Posterior vena cava (tissue), 2 donors: ENCODE data around the gene GNB1L. TPM values are rescaled to one million over a fixed set of nuclear protein-coding genes. Genes with fewer than 3 reads are reported as not detected.

Experiments used
- DNase-seq: peaks from one replicate; pipeline ENCODE4 v3.0.0-alpha.2; 2020; ENCODE audit warnings: low spot score
- intact Hi-C, 2 donors: fragments of 100-400 bp; cut with DNase I; formaldehyde crosslinking; loops; one replicate each; pipeline versions ENCODE4 v1.14.1 to v1.14.2; 2022 to 2023
- total RNA-seq, 2 donors: library from RNA; stranded (reverse); fragmentation: NEBNext Ultra II Directional; extraction: Animal tissue kit (Norgen Biotek cat#: 25700); gene quantifications; one replicate each; pipeline ENCODE4 v1.2.1, GENCODE V29; 2021
- donor health status: DM: yes; HTN: yes; CAD: no.
- donor health status: DM: yes; HTN: yes; CAD: no.

GNB1L gene
- total RNA-seq, 2 donors from 2014 or later = 3.6 to 3.9 TPM

DNA sequence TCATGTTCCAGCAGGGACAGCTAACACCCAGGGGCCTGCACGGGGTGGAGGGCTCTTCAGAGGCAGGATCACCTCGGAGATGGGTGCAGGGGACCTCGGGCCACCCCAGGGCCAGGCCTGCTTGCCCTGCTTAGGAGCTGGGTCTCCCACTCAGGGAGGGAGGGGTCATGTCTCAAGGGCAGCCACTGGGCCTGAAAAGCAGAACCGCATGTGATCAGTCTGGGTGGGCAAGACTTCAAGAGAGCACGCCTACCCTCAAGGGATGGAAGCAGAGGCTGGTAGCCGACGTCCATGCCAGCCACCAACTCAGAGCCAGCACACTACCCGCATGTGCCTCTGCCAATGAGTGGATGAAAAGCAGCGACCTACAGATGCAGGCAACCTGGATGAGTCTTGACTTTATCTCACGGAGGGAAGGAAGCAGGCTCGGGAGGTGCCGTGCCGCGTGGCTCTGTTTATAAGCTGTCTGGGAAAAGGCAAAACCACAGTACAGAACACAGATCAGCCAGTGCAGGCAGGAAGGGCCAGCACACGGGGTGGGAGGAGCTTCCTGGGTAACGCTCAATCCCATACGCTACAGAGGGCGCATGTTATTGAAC is 78.1 kb downstream of the GNB1L start:
- peak; percentile 72 for DNase-seq
- intact Hi-C loops = no loop called here

DNA sequence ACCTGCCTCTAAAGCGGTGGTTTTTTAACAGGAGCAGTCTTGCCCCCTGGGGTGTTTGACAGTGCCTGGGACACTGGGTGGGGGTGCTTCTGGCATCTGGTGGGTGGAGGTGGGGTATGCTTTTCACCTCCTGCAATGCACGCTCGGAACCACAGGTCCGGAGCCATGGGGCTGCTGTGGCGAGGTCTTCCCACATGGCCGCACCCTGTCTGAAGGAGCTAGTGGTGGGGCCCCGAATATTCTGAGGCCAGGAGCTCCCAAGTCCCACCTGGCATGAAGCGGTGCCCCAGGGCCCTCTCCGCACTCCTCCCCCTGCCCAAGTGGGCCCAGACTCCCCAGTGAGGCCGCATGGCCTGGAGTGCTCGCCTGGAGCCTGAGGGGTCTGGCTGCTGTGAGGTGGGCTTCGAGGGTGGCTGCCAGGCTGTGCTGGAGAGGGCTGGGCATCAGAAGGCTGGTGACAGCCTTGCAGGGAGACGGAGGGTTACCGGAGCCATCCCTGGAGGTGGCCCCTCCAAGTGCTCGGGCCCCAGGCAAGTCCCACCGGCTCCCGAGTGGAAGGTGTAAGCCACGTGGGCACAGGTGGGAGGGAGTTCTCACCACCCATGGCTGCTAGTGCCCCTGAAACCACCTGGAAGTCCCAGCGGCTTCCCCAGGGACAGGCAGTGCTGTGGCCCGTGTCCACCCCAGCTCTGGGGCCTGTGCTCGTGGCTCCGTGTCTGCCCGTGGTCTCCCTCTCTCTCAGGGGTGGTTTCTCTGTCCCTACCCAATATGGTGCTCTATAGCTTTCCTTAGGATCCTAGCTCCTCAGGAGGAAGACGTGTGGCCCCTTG is 79.0 kb downstream of the GNB1L start:
- peak; percentile 43 for DNase-seq
- intact Hi-C loops = no loop called here

DNA sequence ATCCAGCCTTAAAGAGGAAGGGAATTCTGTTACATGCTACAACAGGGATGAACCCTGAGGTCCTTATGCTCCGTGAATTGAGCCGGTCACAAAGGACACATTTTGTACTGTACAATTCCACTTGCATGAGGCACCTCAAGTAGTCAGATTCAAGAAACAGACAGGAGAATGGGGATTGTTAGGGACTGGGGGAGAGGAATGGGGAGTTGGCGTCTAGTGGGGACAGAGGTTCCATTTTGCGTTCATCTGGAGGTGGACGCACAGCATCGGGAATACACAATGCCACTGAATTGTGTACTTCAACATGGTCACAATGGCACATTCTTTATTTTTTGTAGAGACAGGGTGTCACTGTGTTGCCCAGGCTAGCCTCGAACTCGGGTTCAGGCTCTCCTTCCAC is 80.0 kb downstream of the GNB1L start:
- intact Hi-C loops = no loop called here
- DNase-seq = no peak

DNA sequence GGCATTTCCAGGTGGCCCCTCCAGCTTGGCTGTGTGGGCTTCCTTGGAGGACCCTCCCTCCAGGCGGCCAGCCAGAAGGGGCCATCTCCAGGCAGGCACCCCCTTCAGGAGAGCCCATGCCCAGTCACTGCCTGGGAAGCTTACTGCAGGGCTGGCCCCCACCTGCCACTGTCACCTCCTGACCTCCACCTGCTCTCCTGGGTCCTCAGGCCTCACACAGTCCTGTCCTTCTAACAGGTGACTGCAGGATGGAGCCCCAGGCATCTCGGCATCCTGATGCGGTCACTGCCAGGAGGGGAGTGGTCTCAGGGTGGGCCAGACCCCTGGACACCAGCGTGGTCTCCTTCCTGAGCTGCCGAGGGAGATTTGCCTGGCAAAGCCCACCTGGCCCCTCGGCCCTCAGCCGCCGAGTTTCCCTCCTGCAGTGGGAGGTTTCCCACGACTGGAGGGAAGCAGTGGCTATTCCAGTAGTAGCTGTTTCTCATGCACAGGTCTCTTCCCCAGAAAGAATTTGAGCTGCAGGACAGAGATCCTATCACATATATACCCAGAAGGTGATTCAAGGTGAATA is 81.1 kb downstream of the GNB1L start:
- DNase-seq = peak; percentile 52
- intact Hi-C loops = no loop called here

DNA sequence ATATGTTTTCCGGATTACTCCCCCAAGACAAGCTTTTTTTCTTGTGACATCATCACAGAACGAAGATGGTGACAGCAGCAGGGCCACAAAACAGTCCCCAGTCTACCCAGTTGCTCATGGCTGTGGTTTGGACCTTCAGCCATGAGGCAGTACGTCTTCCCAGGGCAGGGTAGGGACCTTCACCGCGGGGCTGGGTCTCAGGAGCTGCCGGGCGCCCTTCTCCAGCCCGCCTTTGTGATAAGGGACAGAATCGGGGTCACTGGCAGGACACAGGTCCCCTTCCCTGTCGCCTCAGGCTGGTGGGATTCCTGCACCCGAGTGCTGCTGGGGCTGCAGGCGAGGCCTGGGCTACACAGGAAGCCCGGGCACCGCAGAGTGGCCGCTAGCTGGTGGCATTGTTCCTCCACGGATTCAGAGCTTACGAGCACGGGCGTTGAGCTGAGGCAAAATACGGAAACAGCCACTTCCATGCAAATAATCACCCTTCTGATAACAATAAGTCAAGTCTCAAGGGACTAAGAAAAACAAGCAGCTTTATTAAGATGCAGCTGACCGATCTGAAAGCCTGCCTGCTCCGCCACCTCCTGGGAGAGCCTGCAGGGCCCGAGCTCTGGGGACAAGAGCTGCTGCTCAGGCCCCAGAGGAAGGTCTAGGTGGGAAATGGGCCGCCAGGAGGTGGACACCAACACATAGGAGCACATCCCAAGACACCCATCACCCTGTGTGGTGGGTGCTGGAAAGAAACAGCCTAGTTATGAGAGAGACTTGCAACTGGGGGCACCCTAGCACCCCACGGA is 81.8 kb downstream of the GNB1L start:
- intact Hi-C loops = no loop called here
- DNase-seq = peak; percentile 82

DNA sequence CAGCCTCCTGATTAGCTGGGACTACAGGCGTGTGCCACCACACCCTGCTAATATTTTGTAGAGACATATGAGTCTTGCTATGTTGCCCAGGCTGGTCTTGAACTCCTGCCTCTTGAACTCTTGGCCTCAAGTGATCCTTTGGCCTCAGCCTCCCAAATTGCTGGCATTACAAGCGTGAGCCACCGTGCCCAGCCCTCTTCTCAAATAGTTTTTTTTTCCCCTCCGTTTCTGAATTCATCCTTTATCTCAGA is 82.3 kb downstream of the GNB1L start:
- DNase-seq = peak; percentile 26
- intact Hi-C loops = no loop called here

GRCh38 chr22:19770349-19771220 is 84.1 kb downstream of the GNB1L start:
- peak; percentile 60 for DNase-seq
- intact Hi-C loops = no loop called here

DNA sequence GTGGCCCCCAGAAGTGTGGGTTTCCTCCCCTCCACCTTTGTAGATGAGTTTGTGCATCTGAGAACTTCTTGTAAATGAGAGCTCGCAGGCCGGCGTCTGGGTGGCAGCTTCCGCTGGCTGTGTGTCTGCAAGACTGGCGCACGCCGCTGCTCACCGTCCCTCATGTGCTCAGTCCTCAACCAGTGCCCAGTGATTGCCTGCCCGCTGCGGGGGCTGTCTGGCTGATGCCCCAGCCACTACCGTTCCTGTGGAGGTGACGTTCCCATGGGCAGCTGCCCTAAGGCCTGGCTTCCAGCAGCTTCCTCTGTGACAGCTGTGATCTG is 85.3 kb downstream of the GNB1L start:
- intact Hi-C loops = no loop called here
- DNase-seq = no peak

DNA sequence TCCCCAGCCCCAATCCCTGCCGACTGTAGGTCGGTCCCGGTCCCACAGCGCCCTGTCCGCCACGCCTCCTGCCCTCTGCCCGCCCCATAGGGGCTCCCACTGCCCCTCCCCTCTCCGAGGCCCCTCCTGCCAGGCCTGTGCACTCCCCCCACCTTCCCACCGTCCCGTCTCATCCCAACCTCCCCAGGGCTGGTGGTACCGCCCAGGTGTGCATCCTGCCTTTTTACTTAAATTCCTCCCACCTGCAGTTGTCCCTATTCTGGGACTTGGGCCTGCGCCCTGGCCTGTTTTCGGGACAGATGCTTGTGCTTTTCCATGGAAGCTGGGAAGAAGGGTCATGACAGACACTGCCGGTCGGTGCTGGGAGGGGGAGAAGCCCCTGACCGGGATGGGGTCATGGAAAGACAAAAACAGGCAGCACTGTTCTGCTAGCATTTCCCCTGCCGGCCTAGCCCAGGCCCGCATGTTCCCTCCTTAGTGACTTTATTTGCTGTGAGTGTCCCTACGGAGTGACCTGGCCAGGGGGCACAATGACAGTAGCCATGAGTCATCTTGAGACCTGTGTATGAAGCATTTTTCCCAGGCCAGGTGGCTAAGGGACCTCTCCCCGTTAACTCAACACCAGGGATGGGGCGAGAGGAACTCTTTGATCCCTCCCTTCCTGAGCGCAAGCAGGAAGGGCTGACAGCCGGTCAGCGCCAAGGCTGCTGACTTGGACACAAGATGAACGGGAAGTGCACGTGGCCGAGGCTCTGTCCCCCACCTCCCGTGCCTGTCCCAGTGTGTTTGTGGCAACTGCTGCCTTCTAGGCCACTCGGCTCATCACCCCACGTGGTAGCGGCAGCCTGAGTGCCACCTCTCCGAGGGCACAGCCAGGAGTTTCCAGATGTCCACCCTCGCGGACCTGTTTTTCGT is 87.0 kb downstream of the GNB1L start:
- peak; percentile 91 for DNase-seq
- intact Hi-C loops = no loop called here

DNA sequence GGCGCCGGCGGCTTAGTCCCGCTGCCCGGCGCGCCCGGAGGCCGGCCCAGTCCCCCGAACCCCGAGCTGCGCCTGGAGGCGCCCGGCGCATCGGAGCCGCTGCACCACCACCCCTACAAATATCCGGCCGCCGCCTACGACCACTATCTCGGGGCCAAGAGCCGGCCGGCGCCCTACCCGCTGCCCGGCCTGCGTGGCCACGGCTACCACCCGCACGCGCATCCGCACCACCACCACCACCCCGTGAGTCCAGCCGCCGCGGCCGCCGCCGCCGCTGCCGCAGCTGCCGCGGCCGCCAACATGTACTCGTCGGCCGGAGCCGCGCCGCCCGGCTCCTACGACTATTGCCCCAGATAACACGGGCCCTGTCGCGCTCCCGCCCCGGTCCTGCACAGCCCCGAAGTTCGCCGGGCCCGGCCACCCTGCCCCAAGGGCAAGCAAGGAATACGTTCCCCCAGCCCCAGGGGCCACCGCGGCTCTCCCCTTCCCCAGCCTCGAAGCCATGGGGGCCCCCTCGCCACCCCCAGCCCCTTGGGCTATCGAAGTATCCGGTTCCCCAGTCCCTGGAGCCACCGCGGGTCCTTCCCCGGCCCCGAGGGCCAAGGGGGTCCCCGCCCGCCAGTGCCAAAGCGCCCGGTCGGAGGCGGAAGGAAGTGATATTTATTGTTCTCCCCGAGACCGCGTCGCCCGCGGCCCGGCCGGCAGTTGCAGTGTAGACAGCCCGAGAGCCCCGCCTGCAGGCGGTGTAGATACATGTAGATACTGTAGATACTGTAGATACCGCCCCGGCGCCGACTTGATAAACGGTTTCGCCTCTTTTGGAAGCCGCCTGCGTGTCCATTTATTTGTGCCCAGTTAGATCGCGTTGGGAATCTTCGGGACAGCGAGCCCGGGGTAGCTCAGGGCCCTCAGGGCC is 87.9 kb downstream of the GNB1L start:
- DNase-seq = peak; percentile 92
- intact Hi-C loops = no loop called here

DNA sequence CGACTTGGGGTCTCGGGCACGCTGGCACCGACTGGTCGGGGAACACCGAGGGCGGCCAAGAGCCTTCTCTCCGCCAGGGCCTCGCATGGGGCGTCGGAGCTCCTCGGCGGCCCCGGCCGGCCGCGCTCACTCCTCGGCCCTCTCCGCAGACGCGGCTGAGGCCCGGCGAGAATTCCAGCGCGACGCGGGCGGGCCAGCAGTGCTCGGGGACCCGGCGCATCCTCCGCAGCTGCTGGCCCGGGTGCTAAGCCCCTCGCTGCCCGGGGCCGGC is 88.5 kb downstream of the GNB1L start:
- intact Hi-C loops = no loop called here
- no peak for DNase-seq

GRCh38 chr22:19765477-19766239 is 89.0 kb downstream of the GNB1L start:
- no peak for DNase-seq
- intact Hi-C loops = loop anchor here in 1 of 2 donors (1.0 kb wide), 1 partner anchor 24 kb away; no protein-coding TSS in a partner anchor

- intact Hi-C loops = loop anchor here in 1 of 2 donors (1.0 kb wide), 1 partner anchor 24 kb away; no protein-coding TSS in a partner anchor
- DNase-seq = no peak
These were observed 89.8 kb downstream of the GNB1L start for GRCh38 chr22:19764636-19765476.

DNA sequence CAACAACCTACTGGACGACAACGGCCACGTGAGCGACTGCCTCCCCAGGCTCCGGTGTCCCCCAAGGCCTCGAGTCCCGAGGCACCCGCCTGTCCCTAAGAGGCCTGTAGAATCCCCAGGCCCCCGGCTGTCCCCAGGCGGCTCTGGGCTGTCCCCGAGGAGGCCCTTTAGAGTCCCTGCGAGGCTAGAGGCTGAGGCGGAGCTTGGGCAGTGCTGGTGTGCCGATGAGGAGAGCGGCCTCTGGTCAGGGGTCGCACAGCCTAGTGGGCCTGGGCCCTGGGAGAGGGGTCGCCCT is 90.4 kb downstream of the GNB1L start:
- DNase-seq = no peak
- intact Hi-C loops = no loop called here

- intact Hi-C loops = no loop called here
- DNase-seq = no peak
These were observed 91.0 kb downstream of the GNB1L start for GRCh38 chr22:19763458-19764298.
